ENCODE data around the gene SIGLEC10. TPM values are rescaled to one million over a fixed set of nuclear protein-coding genes. Genes with fewer than 3 reads are reported as not detected.
A peak's percentile ranks its signal among the peaks of the same experiment; 100 is the strongest.

Gene SIGLEC10
- total RNA-seq, 1 experiment from 2014 or later: not detected

- H3K27me3 ChIP-seq (ENCODE audit: insufficient read depth, low read depth): no peaks in the 10 kb centered on the region
- H4K20me1 ChIP-seq (ENCODE audit: insufficient read depth): no peaks in the 10 kb centered on the region
- no peak overlapping the region for H2AFZ ChIP-seq
- peaks cover 7% of the 10 kb centered on the region; the same call in 1 of the 2 replicates for H3K79me2 ChIP-seq (ENCODE audit: low read depth)
- peaks cover 5% of the 10 kb centered on the region for H3F3A ChIP-seq (ENCODE audit: insufficient read depth, low read depth)
- intact Hi-C loops (cut with micrococcal nuclease; ENCODE audit: unreplicated experiment): no loop called here
- no peak for TF ChIP-seq EZH2 (IDR thresholded peaks at IDR 0.05; ENCODE audit: low read depth)
- TF ChIP-seq CTCF (conservative IDR thresholded peaks at IDR 0.05): no peak
- H3K27ac ChIP-seq: no peak overlapping the region
- H3K9me3 ChIP-seq (ENCODE audit: insufficient read depth, low read depth): no peaks in the 10 kb centered on the region
- ChIA-PET POLR2A (ENCODE audit: unreplicated experiment) (no interaction called here), CTCF (no interaction called here)
- no peak overlapping the region for H3K4me3 ChIP-seq
- H3K36me3 ChIP-seq (ENCODE audit: low read depth): no peaks in the 10 kb centered on the region
- H3K9me2 ChIP-seq (ENCODE audit: insufficient read depth): no peaks in the 10 kb centered on the region
- BruUV-seq (replicated peaks): no TSS peak
- peaks cover 10% of the 10 kb centered on the region for H3K4me1 ChIP-seq (replicated peaks; ENCODE audit: insufficient read depth)
- DNase-seq: no peak
- no peak overlapping the region for H3K4me2 ChIP-seq
Measured at GRCh38 chr19:51396175-51396574, 21.3 kb downstream of the SIGLEC10 start.

GRCh38 chr19:51394050-51394836, 23.2 kb downstream of the SIGLEC10 start:
- Histone ChIP-seq H3K27ac (no peak overlapping the region), H3K4me1 (replicated peaks; ENCODE audit: insufficient read depth) (peaks cover 10% of the 10 kb centered on the region), H3K36me3 (ENCODE audit: low read depth) (no peaks in the 10 kb centered on the region), H3K9me2 (ENCODE audit: insufficient read depth) (no peaks in the 10 kb centered on the region), H3F3A (ENCODE audit: insufficient read depth, low read depth) (peaks cover 5% of the 10 kb centered on the region), H3K4me3 (peak overlapping the region; percentile 62), H3K79me2 (ENCODE audit: low read depth) (peaks cover 7% of the 10 kb centered on the region; the same call in 1 of the 2 replicates), H3K9me3 (ENCODE audit: insufficient read depth, low read depth) (no peaks in the 10 kb centered on the region), H2AFZ (peak overlapping the region; percentile 95), H3K27me3 (ENCODE audit: insufficient read depth, low read depth) (no peaks in the 10 kb centered on the region), H3K4me2 (peak overlapping the region; percentile 84), H4K20me1 (ENCODE audit: insufficient read depth) (no peaks in the 10 kb centered on the region)
- BruUV-seq (replicated peaks): no TSS peak
- TF ChIP-seq EZH2 (IDR thresholded peaks at IDR 0.05; ENCODE audit: low read depth): no peak
- TF ChIP-seq CTCF (conservative IDR thresholded peaks at IDR 0.05): no peak
- CTCF ChIA-PET: interaction anchor here (0.6 to 0.7 kb wide), 2 partner anchors 302 to 461 kb away, joined by 3 read pairs; no protein-coding TSS in a partner anchor
- DNase-seq: peak; percentile 94 to 99
- POLR2A ChIA-PET (ENCODE audit: unreplicated experiment): interaction anchor here (0.6 to 1.0 kb wide), 3 partner anchors 27 to 724 kb away, joined by 3 to 6 read pairs (median 4); no protein-coding TSS in a partner anchor
- intact Hi-C loops (cut with micrococcal nuclease; ENCODE audit: unreplicated experiment): loop anchor here (1.0 to 2.0 kb wide), 2 partner anchors 28 to 55 kb away; partner anchors contain the start of gene ETFB

- no TSS peak for BruUV-seq (replicated peaks)
- ChIA-PET POLR2A (ENCODE audit: unreplicated experiment) (no interaction called here), CTCF (interaction anchor here (0.7 kb wide), 1 partner anchor 13 kb away, joined by 3 read pairs; no protein-coding TSS in a partner anchor)
- Histone ChIP-seq H3K27me3 (ENCODE audit: insufficient read depth, low read depth) (no peaks in the 10 kb centered on the region), H3K4me1 (replicated peaks; ENCODE audit: insufficient read depth) (peaks cover 10% of the 10 kb centered on the region), H3K4me3 (no peak overlapping the region), H3F3A (ENCODE audit: insufficient read depth, low read depth) (peaks cover 5% of the 10 kb centered on the region), H3K4me2 (no peak overlapping the region), H4K20me1 (ENCODE audit: insufficient read depth) (no peaks in the 10 kb centered on the region), H2AFZ (no peak overlapping the region), H3K9me2 (ENCODE audit: insufficient read depth) (no peaks in the 10 kb centered on the region), H3K9me3 (ENCODE audit: insufficient read depth, low read depth) (no peaks in the 10 kb centered on the region), H3K36me3 (ENCODE audit: low read depth) (no peaks in the 10 kb centered on the region), H3K79me2 (ENCODE audit: low read depth) (peaks cover 7% of the 10 kb centered on the region; the same call in 1 of the 2 replicates), H3K27ac (no peak overlapping the region)
- no peak for TF ChIP-seq CTCF (conservative IDR thresholded peaks at IDR 0.05)
- no peak for TF ChIP-seq EZH2 (IDR thresholded peaks at IDR 0.05; ENCODE audit: low read depth)
- DNase-seq: no peak
- intact Hi-C loops (cut with micrococcal nuclease; ENCODE audit: unreplicated experiment): no loop called here
Measured at GRCh38 chr19:51392701-51393100, 24.7 kb downstream of the SIGLEC10 start.
